Type B pancreatic cell (in vitro differentiated cells): ENCODE data around the gene BEST2. TPM values are rescaled to one million over a fixed set of nuclear protein-coding genes. Genes with fewer than 3 reads are reported as not detected.
"Not testable (repeated sequence)": the region's sequence is repeated elsewhere in the genome, so short reads cannot be mapped to it uniquely, and the experiment has no call there.

Experiments used
- DNase-seq: peaks from one replicate; pipeline ENCODE4 v3.0.0; 2021; ENCODE audit warnings: mixed read lengths; ENCODE audit not compliant: unreplicated experiment; ENCODE audit errors: extremely low spot score
- H3K27ac Mint-ChIP-seq: 2 replicates; pipeline ENCODE4 v1.8.0; 2021; ENCODE audit warnings: mild to moderate bottlenecking, mixed read lengths
- H3K27me3 Mint-ChIP-seq: 2 replicates; pipeline ENCODE4 v1.8.0; 2021; ENCODE audit warnings: mixed read lengths
- H3K36me3 Mint-ChIP-seq: 2 replicates; pipeline ENCODE4 v1.8.0; 2021; ENCODE audit warnings: mixed read lengths
- H3K4me1 Mint-ChIP-seq: one replicate; pipeline ENCODE4 v1.8.0; 2021; ENCODE audit warnings: mixed read lengths; ENCODE audit not compliant: unreplicated experiment
- H3K4me3 Mint-ChIP-seq: 2 replicates; pipeline ENCODE4 v1.8.0; 2021; ENCODE audit warnings: mild to moderate bottlenecking, mixed read lengths
- H3K9me3 Mint-ChIP-seq: 2 replicates; pipeline ENCODE4 v1.8.0; 2021; ENCODE audit warnings: mixed read lengths
- total RNA-seq: library from RNA; stranded (reverse); gene quantifications from 2 replicates; pipeline ENCODE4 v1.2.1, GENCODE V29; 2021; ENCODE audit warnings: low replicate concordance
- TF ChIP-seq, protein P1 (sequence below): fragments of 200-600 bp; sonication (generic); conservative IDR thresholded peaks from 2 replicates; pipeline ENCODE4 v1.5.0; 2021; ENCODE audit warnings: antibody characterized with exemption, mild to moderate bottlenecking

BEST2 gene
- total RNA-seq, 1 donor from 2014 or later, result 0.14 TPM

DNA sequence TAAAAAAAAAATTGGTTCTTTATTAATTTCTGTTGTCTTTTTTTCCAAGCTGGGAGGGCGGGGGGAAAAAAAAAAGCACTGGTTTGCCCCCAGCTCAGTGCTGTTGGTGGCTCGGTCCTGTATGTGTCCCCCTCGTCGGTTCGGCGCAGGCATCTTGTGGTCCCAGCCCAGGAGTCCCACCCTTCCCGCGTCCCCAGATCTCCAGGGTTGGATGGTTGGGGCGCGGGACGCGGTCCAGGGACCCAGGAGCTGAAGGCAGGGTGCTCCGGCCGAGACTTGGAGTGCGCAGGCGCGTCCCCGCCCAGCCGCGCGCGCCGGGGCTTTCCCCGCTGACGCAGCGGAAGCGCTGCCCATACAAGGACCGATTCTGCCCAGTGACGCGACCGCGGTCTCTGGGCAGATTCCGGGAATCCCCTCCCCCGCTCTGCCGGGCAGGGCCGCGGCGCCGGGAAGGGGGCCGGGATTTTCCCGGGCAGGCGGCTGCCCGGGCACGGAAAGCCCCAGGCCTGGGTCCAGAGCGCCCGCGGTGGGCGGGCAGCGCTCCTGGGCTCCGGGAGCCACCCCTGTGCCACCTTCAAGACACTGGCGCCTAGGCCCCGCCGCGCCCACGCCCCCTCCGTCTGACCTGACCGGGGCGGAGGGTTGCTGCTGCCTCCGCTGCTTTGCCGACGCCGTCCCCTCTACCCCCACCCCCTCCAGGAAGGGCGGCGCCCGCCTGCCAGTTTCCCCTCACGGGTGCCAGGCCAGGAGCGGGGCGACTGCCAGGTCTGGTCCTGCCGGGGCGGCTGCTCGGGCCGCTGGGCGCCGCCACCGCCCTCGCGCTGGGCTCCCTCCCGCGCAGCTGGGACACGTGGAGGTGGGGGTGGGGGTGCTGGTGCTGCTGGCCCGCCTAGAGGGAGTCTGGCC lies 42.0 kb downstream of the BEST2 start:
- Mint-ChIP-seq H3K27me3 (no peaks in the 10 kb centered on the region), H3K27ac (peak overlapping the region; percentile 97), H3K36me3 (peaks cover 5% of the 10 kb centered on the region), H3K4me3 (peak overlapping the region; percentile 94), H3K9me3 (no peaks in the 10 kb centered on the region), H3K4me1 (peaks cover 32% of the 10 kb centered on the region)
- peak; percentile 94 for DNase-seq
- TF ChIP-seq, protein P1, sequence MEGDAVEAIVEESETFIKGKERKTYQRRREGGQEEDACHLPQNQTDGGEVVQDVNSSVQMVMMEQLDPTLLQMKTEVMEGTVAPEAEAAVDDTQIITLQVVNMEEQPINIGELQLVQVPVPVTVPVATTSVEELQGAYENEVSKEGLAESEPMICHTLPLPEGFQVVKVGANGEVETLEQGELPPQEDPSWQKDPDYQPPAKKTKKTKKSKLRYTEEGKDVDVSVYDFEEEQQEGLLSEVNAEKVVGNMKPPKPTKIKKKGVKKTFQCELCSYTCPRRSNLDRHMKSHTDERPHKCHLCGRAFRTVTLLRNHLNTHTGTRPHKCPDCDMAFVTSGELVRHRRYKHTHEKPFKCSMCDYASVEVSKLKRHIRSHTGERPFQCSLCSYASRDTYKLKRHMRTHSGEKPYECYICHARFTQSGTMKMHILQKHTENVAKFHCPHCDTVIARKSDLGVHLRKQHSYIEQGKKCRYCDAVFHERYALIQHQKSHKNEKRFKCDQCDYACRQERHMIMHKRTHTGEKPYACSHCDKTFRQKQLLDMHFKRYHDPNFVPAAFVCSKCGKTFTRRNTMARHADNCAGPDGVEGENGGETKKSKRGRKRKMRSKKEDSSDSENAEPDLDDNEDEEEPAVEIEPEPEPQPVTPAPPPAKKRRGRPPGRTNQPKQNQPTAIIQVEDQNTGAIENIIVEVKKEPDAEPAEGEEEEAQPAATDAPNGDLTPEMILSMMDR, result no peak

DNA sequence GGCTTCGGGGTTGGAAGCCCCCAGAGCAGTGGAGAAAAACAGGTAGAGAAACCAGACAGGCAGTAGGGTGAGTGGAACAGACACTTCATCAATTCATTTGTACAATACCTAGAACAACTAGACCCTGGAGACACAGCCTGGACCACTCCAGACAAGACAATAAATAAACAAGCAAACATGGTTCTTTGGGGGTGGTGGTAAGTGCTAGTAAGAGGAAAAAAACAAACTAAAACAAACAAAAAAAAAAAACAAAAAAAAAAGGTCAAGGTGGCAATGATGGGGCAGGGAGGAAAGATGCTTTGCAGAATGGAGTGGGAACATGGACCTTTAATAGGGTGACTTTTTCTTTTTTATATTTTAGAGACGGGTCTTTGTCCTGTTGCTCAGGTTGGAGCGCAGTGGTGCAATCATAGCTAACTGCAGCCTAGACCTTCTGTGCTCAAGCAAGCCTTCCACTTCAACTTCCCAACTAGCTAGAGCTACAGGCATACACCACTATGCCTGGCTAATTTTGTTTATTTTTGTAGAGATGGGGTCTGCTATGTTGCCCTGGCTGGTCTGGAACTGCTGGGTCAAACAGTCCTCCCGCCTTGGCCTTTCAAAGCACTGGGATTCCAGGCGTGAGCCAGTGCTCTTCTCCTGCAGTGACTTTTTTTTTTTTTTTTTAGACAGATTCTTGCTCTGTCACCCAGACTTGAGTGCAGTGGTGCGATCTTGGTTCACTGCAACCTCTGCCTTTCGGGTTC lies 42.8 kb downstream of the BEST2 start:
- no peak for DNase-seq
- peak overlapping the region; percentile 78 for H3K4me3 Mint-ChIP-seq
- no peaks in the 10 kb centered on the region for H3K27me3 Mint-ChIP-seq
- TF ChIP-seq, protein P1, result no peak
- H3K27ac Mint-ChIP-seq, result peak overlapping the region; percentile 88
- peaks cover 5% of the 10 kb centered on the region for H3K36me3 Mint-ChIP-seq
- H3K4me1 Mint-ChIP-seq, result peaks cover 25% of the 10 kb centered on the region
- no peaks in the 10 kb centered on the region for H3K9me3 Mint-ChIP-seq

DNA sequence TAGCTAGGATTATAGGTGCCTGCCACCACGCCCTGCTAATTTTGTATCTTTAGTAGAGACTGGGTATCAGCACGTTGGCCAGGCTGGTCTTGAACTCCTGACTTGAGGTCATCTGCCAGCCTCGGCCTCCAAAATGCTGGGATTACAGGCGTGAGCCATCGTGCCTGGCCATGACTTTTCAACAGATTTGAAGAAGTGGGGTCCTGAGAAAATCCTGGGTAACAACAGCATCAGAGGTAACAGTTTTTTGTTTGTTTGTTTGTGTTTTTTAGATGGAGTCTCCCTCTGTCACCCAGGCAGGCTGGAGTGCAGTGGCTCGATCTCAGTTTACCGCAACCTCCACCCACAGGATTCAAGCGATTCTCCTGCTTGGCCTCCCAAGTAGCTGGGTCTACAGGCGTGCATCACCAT lies 43.4 kb downstream of the BEST2 start:
- Mint-ChIP-seq H3K27me3 (no peaks in the 10 kb centered on the region), H3K9me3 (no peaks in the 10 kb centered on the region)

DNA sequence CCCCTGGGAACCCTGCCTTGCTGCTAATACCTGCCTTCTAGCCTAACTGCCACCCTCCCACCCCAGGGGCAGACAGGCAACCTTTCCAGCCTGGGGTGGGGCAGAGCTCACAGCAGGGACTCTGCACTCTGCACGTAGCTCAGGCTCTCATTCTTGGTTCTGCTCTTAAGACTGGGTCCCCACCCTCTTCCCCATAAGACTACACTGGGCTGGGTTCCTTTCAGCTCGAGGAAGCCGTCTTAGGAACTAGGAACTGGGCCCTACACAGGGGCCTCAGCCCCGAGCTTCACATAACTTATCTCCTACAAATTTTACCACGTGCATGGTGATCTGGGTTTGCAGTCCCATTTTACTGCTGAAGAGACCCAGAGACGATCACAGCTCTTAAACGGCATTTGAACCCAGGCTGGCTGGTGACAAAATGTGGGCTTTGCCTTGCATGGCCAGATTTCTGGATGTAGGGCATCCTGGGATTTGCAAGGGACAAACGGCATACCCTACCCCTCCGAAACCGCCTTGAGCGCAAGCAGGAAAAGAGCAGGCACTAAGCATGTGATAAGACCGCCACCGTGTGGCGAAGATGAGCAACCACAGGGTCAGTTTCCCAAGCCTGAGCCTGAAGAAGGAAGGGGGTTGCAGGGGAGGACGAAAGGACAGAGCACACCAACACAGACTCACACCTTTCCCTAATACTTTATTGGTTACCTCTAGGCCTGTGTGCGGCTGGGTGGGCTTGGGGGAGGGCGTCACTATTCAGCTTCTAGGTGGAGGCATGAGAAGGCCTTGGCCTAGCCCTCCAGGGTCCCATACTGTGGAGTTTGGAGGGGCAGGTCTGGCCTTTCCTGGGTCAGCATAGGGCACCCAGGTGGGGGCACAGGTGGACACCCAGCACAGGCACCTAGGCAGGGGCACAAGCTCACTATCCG lies 44.8 kb downstream of the BEST2 start:
- TF ChIP-seq, protein P1, result peak; percentile 96
- Mint-ChIP-seq H3K36me3 (peaks cover 5% of the 10 kb centered on the region), H3K9me3 (no peaks in the 10 kb centered on the region), H3K27ac (peak overlapping the region; percentile 92), H3K27me3 (no peaks in the 10 kb centered on the region), H3K4me3 (peak overlapping the region; percentile 81), H3K4me1 (peaks cover 23% of the 10 kb centered on the region)
- DNase-seq, result peak; percentile 82

More for the DNA sequence above, 43.4 kb downstream of the BEST2 start:
- H3K4me3 Mint-ChIP-seq, result peak overlapping the region; percentile 78
- H3K27ac Mint-ChIP-seq, result peak overlapping the region; percentile 88
- H3K36me3 Mint-ChIP-seq, result peaks cover 5% of the 10 kb centered on the region
- H3K4me1 Mint-ChIP-seq, result peaks cover 25% of the 10 kb centered on the region
- DNase-seq, result no peak
- TF ChIP-seq, protein P1, result no peak

DNA sequence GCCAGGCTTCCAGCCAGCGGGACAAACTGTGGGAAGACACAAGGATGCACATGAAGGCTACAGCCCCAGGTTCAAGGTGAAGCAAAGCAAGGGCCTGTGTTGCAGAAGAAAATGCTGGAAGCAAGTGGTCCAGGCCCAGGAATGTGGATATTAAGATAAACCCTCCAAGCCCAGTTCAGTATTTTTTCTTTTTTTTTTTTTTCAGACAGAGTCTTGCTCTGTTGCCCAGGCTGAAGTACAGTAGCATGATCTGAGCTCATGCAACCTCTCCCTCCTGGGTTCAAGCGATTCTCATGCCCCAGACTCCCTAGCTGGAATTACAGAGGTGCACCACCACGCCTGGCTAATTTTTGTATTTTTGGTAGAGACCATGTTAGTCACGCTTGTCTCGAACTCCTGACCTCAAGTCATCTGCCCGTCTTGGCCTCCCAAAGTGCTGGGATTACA lies 45.6 kb downstream of the BEST2 start:
- Mint-ChIP-seq H3K27ac (no peak overlapping the region), H3K36me3 (peaks cover 5% of the 10 kb centered on the region), H3K9me3 (no peaks in the 10 kb centered on the region), H3K4me1 (peaks cover 25% of the 10 kb centered on the region), H3K27me3 (no peaks in the 10 kb centered on the region), H3K4me3 (no peak overlapping the region)
- no peak for DNase-seq
- TF ChIP-seq, protein P1, result no peak

DNA sequence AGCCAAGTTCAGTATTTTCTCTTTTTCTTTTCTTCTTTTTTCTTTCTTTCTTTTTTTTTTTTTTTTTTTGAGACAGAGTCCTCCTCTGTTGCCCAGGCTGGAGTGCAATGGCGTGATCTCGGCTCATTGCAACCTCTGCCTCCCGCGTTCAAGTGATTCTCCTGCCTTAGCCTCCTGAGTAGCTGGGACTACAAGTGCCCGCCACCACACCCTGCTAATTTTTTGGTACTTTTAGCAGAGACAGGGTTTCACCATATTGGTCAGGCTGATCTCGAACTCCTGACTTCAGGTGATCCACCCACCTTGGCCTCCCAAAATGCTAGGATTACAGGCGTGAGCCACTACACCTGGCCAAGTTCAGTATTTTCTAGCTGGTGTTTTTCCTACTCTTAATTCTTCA lies 46.0 kb downstream of the BEST2 start:
- H3K27ac Mint-ChIP-seq, H3K4me3 Mint-ChIP-seq, H3K9me3 Mint-ChIP-seq, H3K27me3 Mint-ChIP-seq, DNase-seq, H3K36me3 Mint-ChIP-seq: not testable (repeated sequence)
- peaks cover 29% of the 10 kb centered on the region for H3K4me1 Mint-ChIP-seq
